RWPE1 (cell line): Measurements from ENCODE around the gene AKIP1.

Experiments
- CTCF ChIA-PET: fragments of 350-600 bp; sonication (Branson Sonifier 250); formaldehyde crosslinking; extraction: SDS; loops from one replicate; lab custom pipeline; 2021; lab: Yijun Ruan, JAX
- POLR2A ChIA-PET: fragments of 400-600 bp; formaldehyde crosslinking; extraction: SDS; loops from one replicate; lab custom pipeline; 2020; ENCODE audit warnings: antibody characterized with exemption; ENCODE audit not compliant: low non-redundant PET; lab: Yijun Ruan, JAX
- DNase-seq: peaks from one replicate; pipeline ENCODE4 v3.0.0; 2012; ENCODE audit warnings: low spot score
- H3K27ac ChIP-seq: fragments of 450-650 bp; 2 replicates; pipeline ENCODE4 v1.5.1; 2017
- TF ChIP-seq, protein P1 (sequence below): fragments of 450-650 bp; conservative IDR thresholded peaks from 2 replicates; pipeline ENCODE4 v1.5.1; 2017; ENCODE audit warnings: low read depth, mild to moderate bottlenecking

AKIP1 gene

DNA sequence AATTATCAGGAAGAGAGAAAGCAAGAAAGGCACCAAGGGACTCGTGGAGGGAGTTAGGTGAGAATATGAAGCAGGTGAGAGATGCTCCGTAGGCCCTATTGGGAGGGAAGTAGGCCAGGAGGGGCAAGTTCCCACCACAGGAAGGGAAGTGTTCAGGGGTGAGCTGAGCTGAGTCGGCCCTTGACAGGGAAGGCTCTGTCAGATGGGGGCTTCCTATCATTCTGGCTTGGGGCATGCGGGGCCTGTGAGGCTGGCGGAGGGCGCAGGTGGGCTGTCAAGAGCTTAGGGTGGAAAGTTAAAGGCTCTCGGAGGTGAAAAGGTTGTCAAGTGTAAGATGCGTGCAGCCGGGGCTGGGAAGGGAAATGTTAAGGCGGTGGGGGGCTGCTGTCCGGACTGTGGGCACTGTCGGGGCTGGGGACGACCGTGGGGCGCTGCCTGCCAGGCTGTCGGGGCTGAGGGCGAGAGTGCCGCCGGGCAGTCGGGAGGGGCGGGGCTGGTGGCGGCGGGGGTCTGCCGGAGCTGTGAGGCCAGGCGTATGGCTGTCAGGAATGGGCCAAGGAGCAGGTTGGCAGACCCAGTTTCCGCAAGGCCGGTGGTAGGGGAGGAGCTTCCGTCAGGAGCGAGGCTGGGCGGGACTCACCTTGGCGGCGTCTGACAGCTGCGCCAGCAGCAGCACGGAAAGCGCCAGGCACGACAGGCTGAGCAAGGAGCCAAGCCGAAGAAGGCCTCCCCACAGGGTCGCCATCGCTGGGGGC, 52.8 kb downstream of the AKIP1 start:
- CTCF ChIA-PET, result interaction anchor here (0.9 kb wide), 1 partner anchor 102 kb away, joined by 3 read pairs; no protein-coding TSS in a partner anchor
- DNase-seq, result peak; percentile 78
- TF ChIP-seq, protein P1, sequence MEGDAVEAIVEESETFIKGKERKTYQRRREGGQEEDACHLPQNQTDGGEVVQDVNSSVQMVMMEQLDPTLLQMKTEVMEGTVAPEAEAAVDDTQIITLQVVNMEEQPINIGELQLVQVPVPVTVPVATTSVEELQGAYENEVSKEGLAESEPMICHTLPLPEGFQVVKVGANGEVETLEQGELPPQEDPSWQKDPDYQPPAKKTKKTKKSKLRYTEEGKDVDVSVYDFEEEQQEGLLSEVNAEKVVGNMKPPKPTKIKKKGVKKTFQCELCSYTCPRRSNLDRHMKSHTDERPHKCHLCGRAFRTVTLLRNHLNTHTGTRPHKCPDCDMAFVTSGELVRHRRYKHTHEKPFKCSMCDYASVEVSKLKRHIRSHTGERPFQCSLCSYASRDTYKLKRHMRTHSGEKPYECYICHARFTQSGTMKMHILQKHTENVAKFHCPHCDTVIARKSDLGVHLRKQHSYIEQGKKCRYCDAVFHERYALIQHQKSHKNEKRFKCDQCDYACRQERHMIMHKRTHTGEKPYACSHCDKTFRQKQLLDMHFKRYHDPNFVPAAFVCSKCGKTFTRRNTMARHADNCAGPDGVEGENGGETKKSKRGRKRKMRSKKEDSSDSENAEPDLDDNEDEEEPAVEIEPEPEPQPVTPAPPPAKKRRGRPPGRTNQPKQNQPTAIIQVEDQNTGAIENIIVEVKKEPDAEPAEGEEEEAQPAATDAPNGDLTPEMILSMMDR, result no peak
- peak overlapping the region; percentile 92 for H3K27ac ChIP-seq
- POLR2A ChIA-PET, result interaction anchor here (0.5 to 0.7 kb wide), 3 partner anchors 41 to 410 kb away, joined by 3 to 5 read pairs (median 3); no protein-coding TSS in a partner anchor

DNA sequence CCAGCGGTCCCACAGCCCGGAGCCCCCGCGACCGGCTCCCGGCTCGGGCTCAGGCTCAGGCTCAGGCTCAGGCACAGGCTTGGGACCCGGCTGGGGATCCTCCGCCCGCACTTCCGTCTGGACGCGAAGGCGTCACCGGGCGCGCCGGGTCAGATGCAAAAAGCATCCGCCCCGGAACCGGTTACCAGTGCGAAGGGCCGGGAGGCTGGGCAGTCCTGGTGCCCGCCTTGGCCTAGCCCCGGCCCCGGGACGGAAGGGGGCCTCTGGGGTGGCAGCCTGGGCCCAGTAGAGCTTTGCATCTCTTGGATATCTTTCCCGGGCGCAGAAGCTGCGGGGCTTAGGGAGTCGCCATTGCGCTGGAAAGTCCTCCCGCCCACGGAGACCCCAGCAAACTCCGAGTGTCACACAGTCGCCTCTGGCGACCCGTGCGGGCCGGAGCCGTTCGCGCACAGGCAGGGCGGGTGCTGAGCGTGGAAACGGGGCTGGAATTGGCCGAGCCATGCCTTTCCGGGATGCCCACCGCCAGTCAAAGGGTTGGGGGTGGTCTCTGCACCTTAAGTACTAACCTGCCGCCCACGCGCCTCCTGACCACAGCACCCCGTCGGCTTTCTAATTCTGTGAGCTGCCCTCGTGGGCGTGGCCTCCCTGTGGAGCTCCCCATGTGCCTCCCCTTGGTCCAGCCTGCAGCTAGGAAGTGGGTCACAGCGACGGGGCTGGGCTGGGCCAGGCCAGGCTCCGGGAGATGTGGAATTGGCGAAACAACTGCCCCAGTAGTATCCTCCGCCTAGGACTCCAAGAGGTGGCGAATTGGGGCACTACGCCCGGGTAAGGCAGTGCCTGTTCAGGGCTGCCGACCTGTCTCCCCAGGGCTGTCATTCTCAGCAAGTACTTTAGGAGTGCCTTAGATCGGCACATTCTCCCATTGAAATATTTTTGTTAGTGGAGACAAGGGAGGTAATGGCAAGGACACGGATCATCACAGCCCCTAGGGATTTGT, 53.6 kb downstream of the AKIP1 start, which contains the start of gene TMEM9B:
Gene TMEM9B, minus strand, starts transcription at position 119 of the 997 bp plus-strand sequence. CDS start 129 bp downstream, outside the sequence.
- peak; percentile 88 for DNase-seq
- ChIA-PET CTCF (interaction anchor here (0.6 kb wide), 1 partner anchor 1423 kb away, joined by 4 read pairs; no protein-coding TSS in a partner anchor), POLR2A (interaction anchor here (0.7 kb wide), 1 partner anchor 53 kb away, joined by 3 read pairs; no protein-coding TSS in a partner anchor)
- H3K27ac ChIP-seq, result peak within 1 kb of the TSS; percentile 92
- TF ChIP-seq, protein P1, result no peak

DNA sequence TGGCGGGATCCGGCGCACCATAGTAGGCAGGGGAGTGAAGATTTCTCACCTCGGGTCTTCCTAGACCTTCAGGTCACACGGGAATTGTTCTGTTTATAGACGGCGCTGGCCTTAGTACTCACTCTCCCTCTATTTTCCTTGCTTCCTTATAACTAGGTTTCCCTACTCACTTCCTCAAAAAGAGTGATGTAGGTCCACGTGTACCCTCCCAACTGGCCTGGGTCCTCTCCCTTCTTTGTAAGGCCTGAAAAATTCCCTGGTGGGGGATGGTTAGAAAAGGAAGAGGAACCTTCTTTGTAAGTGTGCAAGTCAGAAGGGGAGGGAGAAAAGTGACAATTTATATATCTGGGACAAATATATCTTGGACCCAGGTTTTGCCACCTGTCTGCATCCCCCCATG, 56.2 kb downstream of the AKIP1 start:
- DNase-seq, result no peak
- H3K27ac ChIP-seq, result no peak overlapping the region
- ChIA-PET POLR2A (no interaction called here), CTCF (no interaction called here)
- TF ChIP-seq, protein P1, result no peak
